Neural progenitor cell (in vitro differentiated cells): Measurements from ENCODE around the gene TMEM82.

Source experiments
- EZH2 ChIP-seq: fragments of 200-600 bp; sonication (generic); IDR thresholded peaks from 2 replicates; pipeline ENCODE4 v1.6.1; 2017; ENCODE audit warnings: antibody characterized with exemption, mild to moderate bottlenecking, moderate library complexity
- TF ChIP-seq, protein P1 (sequence below): fragments of 200-600 bp; sonication (generic); IDR thresholded peaks from 2 replicates; pipeline ENCODE4 v1.5.1; 2017; ENCODE audit warnings: antibody characterized with exemption, mild to moderate bottlenecking

DNA sequence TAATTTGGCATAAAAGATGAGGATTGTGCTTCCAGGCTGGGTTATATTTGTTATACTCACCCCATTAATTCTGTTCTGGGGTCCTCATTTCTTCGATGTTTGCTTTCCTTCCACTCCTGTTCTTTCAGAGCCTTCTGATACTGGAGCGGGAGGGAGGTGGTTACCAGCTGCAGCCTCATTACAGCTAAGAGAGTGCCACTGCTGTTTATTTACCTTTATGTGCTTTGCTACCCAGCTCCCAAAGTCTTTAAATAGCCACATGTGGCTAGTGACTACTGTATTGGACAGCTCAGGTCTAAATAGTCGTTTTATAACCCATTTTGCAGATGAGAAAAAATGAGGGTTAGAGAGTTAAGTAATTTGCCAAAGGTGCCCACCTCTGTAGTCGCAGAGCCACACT, 33.1 kb upstream of the TMEM82 start:
- TF ChIP-seq, protein P1, sequence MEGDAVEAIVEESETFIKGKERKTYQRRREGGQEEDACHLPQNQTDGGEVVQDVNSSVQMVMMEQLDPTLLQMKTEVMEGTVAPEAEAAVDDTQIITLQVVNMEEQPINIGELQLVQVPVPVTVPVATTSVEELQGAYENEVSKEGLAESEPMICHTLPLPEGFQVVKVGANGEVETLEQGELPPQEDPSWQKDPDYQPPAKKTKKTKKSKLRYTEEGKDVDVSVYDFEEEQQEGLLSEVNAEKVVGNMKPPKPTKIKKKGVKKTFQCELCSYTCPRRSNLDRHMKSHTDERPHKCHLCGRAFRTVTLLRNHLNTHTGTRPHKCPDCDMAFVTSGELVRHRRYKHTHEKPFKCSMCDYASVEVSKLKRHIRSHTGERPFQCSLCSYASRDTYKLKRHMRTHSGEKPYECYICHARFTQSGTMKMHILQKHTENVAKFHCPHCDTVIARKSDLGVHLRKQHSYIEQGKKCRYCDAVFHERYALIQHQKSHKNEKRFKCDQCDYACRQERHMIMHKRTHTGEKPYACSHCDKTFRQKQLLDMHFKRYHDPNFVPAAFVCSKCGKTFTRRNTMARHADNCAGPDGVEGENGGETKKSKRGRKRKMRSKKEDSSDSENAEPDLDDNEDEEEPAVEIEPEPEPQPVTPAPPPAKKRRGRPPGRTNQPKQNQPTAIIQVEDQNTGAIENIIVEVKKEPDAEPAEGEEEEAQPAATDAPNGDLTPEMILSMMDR: no peak
- TF ChIP-seq EZH2: no peak
